HG03159 (cell line): ENCODE results near the gene PEX19.
"Not testable (repeated sequence)": the region's sequence is repeated elsewhere in the genome, so short reads cannot be mapped to it uniquely, and the experiment has no call there.

ENCODE experiments used
- ATAC-seq: cut with Tn5 transposase; IDR thresholded peaks from one replicate; pipeline ENCODE4 v1.9.1; 2021; ENCODE audit warnings: mild to moderate bottlenecking, moderate library complexity; ENCODE audit not compliant: unreplicated experiment

PEX19 gene, protein sequence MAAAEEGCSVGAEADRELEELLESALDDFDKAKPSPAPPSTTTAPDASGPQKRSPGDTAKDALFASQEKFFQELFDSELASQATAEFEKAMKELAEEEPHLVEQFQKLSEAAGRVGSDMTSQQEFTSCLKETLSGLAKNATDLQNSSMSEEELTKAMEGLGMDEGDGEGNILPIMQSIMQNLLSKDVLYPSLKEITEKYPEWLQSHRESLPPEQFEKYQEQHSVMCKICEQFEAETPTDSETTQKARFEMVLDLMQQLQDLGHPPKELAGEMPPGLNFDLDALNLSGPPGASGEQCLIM

DNA sequence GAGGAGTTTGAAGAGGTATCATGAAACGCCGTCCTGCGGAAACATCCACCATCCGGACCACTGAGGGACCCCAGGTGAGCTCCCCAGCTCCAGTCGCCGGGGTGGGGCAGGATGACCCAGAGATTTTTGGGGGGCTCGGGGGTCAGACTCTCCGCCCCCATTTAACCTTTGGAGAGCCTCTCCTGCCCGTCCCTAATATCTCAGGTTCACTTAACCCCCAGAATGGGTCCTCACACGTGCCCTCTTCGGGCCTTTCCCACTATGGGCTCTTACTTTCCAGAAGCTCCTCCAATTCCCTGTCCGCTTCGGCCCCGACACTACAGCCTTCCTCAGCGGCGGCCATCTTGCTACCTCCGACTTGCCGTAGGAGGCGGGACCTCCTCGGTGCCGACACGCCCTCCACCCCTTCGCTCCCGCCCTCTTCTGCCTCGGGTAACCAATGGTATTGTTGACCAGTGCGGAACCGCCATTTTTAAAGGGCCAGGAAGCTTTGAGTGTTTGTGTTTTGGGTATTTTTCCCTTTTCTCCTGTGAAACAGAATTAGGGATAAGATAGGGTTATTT, at the start of gene PEX19:
Gene PEX19, minus strand, starts transcription at position 352 of the 563 bp plus-strand sequence. Its CDS starts 9 bp downstream, at position 343.
- ATAC-seq = peak; percentile 94

DNA sequence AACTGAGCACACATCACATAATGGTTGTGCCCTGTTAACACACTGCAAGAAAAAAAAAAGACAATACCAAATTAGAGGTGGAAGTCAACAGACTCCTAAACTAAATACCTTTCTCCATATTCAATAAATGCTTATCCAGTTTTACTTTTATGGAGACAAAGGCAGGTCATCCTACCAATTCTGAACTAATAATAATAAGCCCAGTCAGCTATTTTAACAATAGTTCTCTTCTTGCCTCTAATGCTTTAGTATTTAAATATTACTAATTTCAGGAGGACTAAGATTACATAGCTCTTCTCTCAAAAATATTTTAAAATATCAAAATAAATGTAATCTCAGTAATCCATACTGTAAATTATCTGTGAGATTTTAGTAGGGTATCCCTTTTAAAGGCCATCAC, 47.6 kb upstream of the PEX19 start:
- ATAC-seq = no peak

DNA sequence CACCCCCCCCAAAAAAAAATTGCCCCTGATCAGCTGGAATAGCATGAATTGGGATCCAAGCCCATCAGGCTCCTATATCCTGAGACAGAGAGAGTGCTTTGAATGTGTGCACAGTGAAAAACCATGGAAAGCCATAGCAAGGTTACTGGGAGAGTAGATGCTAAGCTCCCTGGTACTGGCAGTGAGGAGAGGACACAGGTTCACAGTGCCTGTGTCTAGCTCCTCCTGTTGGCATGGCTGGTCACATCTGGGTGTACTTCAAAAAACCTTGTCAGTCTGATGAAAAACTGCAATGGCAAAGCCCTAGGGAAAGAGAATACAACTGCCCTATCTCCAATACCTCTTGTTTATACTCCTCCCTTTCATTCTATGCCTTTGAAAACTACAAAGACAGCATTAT, 45.2 kb upstream of the PEX19 start:
- no peak for ATAC-seq

DNA sequence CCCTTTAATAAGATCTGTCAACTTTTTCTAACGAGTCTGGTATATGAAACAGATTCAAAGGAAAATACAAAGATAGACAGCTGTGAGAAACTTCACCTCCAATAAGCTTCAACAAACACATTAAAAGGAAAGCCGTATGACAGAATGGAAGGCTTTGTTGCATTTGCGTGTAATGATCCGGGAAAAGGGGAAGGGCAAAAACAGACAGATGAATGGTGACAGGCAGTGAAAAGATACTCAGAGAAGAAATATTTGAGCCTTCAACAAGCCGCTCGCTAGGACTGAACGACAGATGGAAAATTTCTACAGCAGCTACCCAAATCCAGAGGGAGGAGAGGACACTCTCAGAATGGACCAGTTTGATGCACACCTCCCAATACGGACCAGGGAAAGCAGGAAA, 43.3 kb upstream of the PEX19 start:
- ATAC-seq = no peak

DNA sequence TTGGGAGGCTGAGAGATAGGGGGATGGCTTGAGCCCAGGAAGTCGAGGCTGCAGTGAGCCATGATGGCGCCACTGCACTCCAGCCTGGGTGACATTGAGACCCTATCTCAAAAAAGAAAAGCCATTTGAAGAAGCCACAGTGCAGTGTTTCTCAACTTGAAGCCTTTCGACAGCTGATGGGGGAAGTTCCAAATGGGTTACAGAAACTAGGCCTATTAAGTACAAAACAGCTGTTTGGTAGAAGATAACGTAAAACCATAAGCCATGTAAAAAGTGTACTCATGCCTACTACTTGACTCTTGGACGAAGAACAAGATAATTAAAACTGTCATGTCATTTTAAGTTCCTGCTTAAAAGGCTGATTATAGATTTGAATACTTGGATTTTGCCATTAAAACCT, 41.5 kb upstream of the PEX19 start:
- ATAC-seq = no peak

DNA sequence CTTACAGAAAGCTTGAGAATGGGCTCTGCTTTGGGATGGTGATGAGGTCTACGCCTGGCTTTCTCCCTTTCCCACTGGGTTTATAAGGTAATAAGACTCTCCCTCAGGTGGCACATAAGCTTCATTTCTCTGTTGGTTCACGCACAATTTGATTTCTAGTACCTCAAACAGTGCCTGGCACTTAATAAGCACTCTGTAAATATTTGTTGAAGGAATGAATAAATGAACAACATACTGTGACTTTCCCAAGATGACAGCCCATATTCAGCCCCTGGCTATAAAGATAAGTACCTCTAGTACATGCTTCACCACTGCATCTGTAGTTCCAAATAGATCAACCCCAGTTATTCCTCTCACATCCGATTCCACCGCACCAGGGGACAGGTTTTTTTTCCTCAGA, 40.3 kb upstream of the PEX19 start:
- ATAC-seq = no peak

DNA sequence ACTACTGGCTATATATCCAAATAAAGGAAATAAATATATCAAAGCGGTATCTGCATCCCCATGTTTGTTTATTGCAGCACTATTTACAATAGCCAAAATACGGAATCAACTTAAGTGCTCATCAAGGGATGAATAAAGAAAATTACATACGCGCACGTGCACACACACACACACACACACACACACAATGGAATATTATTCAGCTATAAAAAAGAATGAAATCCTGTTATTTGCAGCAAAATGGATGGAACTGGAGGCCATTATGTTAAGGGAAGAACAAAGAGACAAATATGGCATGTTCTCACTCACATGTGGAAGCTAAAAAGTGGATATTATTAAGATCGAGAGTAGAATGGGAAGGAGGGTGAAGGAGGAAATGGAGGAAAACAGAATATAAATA, 37.9 kb upstream of the PEX19 start:
- no peak for ATAC-seq

DNA sequence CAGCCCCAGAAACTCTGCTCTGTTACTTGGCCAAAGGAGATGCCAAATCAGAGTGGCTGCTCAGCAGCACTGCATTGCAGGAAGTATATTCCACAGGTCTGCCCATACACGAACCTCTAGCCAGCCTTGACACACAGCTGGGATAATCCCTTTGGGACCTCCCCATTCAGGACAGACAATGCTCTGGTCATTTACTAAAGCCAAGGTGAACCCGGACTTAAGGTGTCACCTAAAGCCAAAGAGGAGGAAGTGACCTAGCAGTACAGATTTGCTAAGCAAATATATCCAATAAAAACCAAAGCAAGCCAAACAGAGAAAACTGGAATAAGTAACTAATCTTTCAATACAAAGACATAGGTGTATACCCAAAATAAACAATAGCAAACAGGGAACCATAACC, 30.4 kb upstream of the PEX19 start:
- no peak for ATAC-seq

DNA sequence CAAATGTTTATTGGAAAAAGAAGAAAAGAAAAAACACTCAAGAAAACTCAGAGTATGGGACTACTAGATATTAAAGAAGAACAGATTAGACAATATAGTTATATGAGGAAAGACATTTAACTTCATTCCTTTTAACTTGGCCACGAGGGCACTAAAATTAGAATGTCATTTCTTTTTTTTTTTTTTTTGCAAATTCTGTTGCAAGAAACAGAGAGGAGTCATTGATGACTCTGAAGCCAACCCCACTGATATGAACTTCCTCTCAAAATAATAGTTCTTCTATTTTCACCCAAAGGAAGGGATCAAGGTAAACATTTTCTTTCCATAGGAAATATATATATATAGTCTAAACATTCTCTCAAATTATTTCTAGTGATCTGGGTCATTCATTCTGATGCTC, 24.6 kb upstream of the PEX19 start:
- ATAC-seq = no peak

DNA sequence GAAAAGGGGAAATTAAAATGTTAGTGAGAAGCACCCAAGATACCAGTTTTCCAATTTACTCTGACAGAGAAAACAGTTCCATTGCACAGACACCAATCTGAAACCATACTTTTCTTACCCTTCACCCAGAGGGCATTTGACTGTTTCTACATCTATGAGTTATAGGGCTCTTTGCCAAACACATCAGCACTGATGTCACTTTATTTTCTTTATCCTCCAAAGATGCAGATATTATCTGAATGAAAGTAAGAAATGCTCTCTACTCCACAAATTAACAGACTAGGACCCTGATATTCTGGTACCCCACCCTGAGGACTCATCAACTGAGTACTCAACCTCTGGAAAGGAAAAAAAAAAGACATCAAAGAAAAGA, 24.2 kb upstream of the PEX19 start:
- ATAC-seq = no peak

DNA sequence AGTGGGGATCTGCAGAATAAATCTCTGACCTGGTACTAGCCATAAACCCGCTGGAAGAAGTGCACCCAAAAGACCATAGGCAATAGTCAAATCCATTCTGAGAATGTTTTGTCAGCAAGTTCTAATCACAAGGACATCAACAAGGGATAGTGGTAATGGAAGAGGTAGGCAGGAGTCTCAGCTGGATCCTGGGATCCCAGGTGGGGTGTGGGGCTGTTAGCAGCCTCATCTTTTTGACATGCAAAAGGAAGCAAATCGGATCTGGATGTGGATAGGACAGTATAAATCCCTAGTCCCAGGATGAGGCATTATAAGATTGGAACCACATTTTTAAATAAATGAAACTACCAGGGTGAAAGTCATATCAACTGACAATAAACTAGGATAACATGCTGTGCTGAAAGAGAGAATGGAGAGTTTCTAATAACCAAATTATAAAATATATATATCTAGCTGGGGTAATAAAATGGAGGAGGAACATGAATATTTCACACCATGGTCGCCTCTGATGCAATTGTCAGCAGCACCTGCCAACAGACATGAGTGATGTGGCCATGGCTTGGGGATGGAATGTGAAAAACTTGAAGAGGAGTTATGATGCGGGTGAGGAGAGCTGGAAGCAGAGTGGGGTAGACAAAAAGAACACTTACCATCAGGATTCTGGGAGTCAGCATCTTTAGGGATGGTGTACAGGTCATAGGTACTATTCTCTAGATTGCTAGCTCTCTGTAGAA, 23.7 kb upstream of the PEX19 start:
- no peak for ATAC-seq

DNA sequence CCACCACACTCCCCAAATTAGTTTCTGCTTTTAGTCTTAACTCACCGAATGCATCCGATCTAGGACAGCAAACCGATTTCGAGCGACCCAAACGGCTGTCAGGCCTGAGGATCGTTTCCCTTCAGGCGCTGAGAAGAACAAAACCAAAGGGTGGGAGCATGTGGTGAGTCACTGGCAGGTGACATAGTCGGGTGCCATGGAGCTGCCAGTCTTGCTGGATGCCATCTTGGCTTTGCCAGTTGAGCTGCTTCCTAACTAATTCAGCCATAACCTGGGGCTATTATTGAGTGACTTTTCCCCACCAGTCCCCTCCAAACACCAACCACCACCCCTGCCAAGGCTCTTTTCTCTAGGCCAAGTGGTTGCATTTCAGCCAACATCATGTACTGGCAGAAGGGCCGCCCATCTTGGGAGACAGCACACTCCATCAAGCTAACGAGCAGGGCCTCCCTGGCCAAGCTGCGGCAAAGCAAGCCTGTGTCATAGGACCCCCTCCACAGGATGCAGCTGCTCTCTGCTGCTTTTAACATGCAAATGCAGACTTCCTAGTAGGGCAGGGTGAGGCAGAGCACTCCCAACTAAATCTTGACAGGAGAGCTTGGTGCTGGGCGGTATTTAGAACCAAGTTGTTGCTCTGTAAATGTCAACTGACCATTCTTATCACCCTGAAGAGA, 22.3 kb upstream of the PEX19 start:
- ATAC-seq = no peak

DNA sequence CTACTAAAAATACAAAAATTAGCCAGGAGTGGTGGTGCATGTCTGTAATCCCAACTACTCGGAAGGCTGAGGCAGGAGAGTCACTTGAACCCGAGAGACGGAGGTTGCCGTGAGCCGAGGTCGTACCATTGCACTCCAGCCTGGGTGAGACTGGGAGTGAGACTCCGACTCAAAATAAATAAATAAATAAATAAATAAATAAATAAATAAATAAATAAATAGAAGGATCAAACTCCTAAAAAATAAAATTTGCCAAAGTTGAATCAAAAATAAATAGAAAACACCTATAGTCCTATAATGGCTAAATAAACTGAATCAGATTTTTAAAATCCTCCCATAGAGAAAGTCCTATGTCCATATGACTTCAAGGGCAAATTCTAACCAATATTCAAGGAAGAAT, 15.2 kb upstream of the PEX19 start:
- ATAC-seq = no peak

DNA sequence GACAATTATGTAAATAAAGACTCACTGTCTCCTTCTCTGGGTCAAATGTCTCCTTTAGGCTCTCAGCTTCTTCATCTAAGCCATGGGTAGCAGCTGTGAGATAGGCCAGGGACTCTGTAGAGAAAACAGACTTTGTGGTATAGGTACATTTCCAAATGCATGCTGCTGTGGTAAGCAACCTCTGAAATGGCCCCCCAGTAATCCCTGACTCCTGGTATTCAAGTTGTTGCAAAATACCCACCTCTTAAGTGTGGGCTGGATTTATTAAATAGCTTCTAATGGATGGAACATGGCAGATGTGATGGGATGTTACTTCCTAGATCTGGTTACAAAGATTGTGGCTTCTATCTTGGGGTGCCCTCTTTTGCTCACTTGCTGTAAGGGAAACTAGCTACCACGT, 11.1 kb upstream of the PEX19 start:
- no peak for ATAC-seq

DNA sequence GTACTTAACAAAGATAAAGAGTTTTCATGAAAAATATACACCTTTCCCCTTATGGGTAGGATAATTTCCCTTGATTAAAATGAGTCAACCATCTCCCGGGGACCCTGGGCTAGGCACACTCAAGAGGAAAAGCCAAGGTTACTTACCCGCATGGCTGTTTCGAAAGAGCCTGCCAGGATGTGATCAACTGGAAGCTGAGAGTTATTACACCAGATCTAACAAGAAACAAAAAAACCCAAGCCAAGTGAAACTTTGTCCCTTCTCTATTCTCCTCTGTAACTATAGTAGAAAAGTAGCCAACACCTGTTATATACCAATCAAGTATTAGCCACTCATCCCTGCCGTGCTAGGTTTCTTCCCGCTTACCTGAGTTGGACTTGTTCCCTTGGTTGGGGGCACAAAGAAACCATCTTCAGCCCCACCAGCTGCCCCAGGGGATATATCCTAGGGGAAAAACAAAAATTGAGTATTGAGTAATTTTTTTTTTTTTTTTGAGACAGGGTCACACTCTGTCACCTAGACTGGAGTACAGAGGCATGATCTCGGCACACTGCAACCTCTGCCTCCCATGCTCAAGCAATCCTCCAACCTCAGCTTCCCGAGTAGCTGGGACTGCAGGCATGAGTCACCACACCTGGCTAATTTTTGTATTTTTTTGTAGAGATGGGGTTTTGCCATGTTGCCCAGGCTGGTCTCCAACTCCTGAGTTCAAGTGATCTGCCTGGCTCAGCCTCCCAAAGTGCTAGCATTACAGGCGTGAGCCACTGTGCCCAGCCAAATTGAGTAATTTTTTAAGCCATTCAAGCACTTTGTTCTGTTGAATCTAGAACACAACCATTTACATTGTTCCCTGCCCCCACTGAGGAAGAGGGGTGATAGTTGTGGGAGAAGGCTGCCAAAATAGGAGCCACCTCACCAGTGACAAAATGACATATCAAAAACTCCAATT, 8.4 kb upstream of the PEX19 start:
- no peak for ATAC-seq

DNA sequence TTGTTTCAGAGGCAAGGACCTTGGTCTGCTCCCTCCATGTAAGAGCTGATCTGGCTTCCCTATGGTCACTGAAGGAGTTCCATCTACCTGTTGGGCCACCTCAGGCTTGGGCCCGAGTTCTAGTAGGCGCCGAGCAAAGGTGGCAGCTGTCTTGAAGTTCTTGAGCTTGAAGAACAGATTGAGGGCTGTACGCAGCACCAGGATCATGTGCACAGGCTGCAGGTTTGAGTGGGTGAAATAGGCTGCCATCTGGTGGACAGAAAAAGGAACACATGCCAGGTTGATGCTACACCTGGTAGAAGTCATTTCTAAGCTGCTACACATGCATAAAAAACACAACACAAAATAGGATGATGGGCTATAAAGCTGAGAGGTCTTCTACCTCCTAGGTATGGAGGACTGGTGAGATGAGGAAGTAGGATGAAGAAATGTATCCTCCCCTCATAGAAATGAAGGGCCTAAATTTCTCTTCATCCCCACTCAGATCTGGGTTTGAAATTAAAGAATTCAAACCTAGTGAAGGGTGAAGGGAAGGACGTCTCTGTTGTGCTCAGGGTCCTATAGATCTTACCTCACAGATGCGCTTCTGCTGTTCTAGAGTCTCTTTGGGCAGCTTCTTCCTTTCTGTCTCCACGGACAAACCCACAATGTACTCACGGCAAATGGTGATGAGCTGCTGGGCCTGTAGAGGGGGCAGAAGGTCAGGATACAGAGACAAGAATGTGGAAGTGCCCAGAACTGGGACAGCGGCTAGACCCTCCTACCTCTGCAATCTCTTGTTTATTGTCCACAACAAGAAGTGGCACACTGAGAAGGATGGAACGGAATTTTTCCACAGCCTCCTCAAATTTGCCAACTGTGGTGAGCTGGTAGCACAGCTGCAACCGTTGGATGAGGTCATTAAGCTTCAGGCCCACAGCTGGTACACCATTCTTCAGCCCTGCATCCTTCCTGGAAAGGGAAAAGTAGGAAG, 6.6 kb upstream of the PEX19 start:
- peak; percentile 77 for ATAC-seq

DNA sequence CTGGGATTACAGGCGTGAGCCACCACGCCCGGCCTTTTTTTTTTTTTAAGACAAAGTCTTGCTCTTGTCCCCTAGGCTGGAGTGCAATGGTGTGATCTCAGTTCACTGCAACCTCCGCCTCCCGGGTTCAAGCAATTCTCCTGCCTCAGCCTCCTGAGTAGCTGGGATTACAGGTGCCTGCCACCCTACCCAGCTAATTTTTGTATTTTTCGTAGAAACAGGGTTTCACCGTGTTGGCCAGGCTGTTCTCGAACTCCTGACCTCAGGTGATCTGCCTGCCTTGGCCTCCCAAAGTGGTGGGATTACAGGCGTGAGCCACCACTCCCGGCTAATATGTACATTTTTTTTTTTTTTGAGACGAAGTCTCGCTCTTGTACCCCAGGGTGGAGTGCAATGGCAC, 2.8 kb upstream of the PEX19 start:
- ATAC-seq = not testable (repeated sequence)

DNA sequence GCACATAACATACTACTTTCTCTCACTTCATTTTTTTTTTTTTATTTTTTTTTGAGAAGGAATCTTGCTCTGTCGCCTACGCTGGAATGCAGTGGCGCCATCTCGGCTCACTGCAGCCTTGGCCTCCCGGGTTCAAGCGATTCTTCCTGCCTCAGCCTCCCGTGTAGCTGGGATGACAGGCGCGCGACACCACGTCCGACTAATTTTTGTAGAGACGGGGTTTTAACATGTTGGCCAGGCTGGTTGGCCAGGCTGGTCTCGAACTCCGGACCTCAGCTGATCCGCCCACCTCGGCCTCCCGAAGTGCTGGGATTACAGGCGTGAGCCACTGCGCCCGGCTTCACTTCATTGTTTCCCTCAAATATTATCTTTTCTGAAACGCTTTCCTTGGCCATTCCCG, 573 bp upstream of the PEX19 start:
- ATAC-seq = no peak

DNA sequence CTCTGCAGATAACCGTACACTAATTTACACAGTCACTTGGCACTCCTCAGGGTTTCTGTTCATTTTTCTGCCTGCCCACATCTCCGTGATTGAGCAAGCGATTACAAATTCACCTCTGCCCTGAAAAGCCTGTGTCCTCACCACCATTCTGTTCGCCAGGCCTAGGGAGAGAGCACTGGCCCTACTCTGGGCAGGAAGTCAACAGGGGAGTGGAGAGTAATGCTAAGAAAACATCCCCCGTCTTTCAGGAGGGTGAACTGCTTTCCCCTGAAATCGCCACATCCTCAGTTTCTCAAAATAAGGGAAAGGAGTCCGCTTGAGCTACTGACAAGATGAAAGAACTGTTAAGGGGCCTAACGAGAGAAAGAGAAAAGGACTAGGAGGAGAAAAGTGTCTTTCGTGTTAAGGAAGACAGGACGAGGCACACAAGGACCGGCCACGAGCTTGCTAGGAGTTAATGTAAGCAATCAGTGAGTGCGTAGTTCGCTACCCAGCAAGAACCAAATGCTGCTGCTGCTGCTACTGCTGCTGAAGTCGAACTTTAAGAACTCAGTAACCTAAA, 632 bp downstream of the PEX19 start:
- no peak for ATAC-seq
